HEK293T (cell line): Measurements from ENCODE around the gene LARGE1.

Source experiments
- ARNT ChIP-seq: fragments of 450-650 bp; IDR thresholded peaks from 2 replicates; pipeline ENCODE4 v1.6.1; 2017; ENCODE audit warnings: mild to moderate bottlenecking
- FOXA1 ChIP-seq: fragments of 450-650 bp; IDR thresholded peaks from 2 replicates; pipeline ENCODE4 v1.6.1; 2016; ENCODE audit warnings: mild to moderate bottlenecking
- FOXK2 ChIP-seq: fragments of 450-650 bp; IDR thresholded peaks from 2 replicates; pipeline ENCODE4 v1.6.1; 2016; ENCODE audit warnings: mild to moderate bottlenecking
- FOXM1 ChIP-seq: fragments of 450-650 bp; IDR thresholded peaks from 2 replicates; pipeline ENCODE4 v1.6.1; 2017; ENCODE audit warnings: mild to moderate bottlenecking, borderline replicate concordance
- SP1 ChIP-seq: fragments of 450-650 bp; IDR thresholded peaks from 2 replicates; pipeline ENCODE4 v1.6.1; 2017
- SUZ12 ChIP-seq: fragments of 450-650 bp; IDR thresholded peaks from 2 replicates; pipeline ENCODE4 v1.6.1; 2016; ENCODE audit warnings: mild to moderate bottlenecking
- TARDBP ChIP-seq: fragments of 450-650 bp; IDR thresholded peaks from 2 replicates; pipeline ENCODE4 v1.6.1; 2016
- ZNF384 ChIP-seq: fragments of 450-650 bp; IDR thresholded peaks from 2 replicates; pipeline ENCODE4 v1.6.1; 2016
- TF ChIP-seq, protein P1 (sequence below): fragments of 450-650 bp; IDR thresholded peaks from 2 replicates; pipeline ENCODE4 v1.6.1; 2016

DNA sequence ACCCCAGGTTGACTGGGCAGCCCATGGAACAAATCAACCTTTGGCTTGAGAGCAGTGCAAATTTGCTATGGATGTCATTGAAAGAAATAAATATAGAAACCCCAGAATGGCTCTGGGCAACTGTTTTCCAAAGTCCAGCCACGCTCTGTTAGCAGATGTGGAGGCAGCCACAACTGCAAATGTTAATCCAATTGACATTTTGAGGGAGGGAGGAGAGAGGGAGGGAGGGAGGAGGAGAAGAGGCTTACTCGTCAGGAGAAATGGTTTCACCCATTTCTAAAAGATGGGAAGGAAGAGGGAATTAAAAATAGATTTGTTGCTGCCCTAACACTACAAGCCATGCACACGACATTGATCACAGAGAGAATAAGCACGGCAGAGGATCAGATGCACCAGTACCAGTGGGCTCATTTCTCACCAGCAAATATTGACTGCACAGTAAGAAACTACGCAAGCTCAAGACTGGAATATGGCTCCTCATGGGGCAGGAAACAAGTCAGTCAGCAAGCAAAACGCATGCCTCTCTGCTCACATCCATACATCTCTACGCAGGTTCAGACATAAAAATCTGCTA, 229.1 kb downstream of the LARGE1 start:
- TF ChIP-seq SUZ12 (no peak), FOXA1 (no peak), FOXK2 (no peak), ARNT (no peak), TARDBP (no peak), SP1 (no peak), ZNF384 (no peak), FOXM1 (no peak)
- TF ChIP-seq, protein P1, sequence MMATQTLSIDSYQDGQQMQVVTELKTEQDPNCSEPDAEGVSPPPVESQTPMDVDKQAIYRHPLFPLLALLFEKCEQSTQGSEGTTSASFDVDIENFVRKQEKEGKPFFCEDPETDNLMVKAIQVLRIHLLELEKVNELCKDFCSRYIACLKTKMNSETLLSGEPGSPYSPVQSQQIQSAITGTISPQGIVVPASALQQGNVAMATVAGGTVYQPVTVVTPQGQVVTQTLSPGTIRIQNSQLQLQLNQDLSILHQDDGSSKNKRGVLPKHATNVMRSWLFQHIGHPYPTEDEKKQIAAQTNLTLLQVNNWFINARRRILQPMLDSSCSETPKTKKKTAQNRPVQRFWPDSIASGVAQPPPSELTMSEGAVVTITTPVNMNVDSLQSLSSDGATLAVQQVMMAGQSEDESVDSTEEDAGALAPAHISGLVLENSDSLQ = no peak
